IMR-90 (cell line): ENCODE results near the gene PRKCB. TPM values are rescaled to one million over a fixed set of nuclear protein-coding genes. Genes with fewer than 3 reads are reported as not detected.

Source experiments
- ATAC-seq: fragments of 200-7000 bp; cut with Tn5 transposase; 2 replicates; pipeline ENCODE4 v1.9.1; 2020; ENCODE audit warnings: low read depth, mild to moderate bottlenecking, moderate library complexity
- BruUV-seq: library from RNA; stranded (reverse); fragments of 400-500 nt; replicated peaks from 2 replicates; lab custom pipeline; 2021; lab: Mats Ljungman, UMichigan
- CTCF ChIA-PET: fragments of 300-600 bp; formaldehyde crosslinking; extraction: SDS; loops from one replicate; lab custom pipeline; 2021; ENCODE audit warnings: antibody characterized with exemption; lab: Yijun Ruan, JAX
- POLR2A ChIA-PET: fragments of 300-600 bp; sonication (Branson Sonifier 250); formaldehyde crosslinking; loops from one replicate; lab custom pipeline; 2022; ENCODE audit warnings: antibody characterized with exemption; ENCODE audit not compliant: unreplicated experiment; lab: Charles Lee
- DNase-seq: peaks from one replicate; pipeline ENCODE4 v3.0.0; 2013
- H2AFZ ChIP-seq: replicated peaks from 2 replicates; pipeline ENCODE3; 2013; ENCODE audit warnings: low read length, mild to moderate bottlenecking; ENCODE audit not compliant: poor library complexity
- H2AK5ac ChIP-seq: 2 replicates; pipeline ENCODE4 v1.6.1; 2013; ENCODE audit warnings: low read depth, low read length, inconsistent platforms
- H2AK9ac ChIP-seq: replicated peaks from 2 replicates; pipeline ENCODE3; 2013; ENCODE audit warnings: mild to moderate bottlenecking, low read depth, low read length, moderate library complexity; ENCODE audit not compliant: poor library complexity
- H2BK120ac ChIP-seq: 2 replicates; pipeline ENCODE4 v1.6.1; 2013; ENCODE audit warnings: low read depth, low read length, inconsistent platforms
- H2BK15ac ChIP-seq: 3 replicates; pipeline ENCODE4 v1.6.1; 2013; ENCODE audit warnings: low read depth, low read length, inconsistent platforms
- H2BK20ac ChIP-seq: 2 replicates; pipeline ENCODE4 v1.6.1; 2013; ENCODE audit warnings: low read depth, mild to moderate bottlenecking, inconsistent platforms, low read length, moderate library complexity
- H2BK5ac ChIP-seq: 2 replicates; pipeline ENCODE4 v1.6.1; 2013; ENCODE audit warnings: mild to moderate bottlenecking, low read depth, low read length, inconsistent platforms; ENCODE audit not compliant: poor library complexity, severe bottlenecking
- H3K14ac ChIP-seq: replicated peaks from 2 replicates; pipeline ENCODE4 v1.6.1; 2013; ENCODE audit warnings: low read depth, low read length, inconsistent platforms
- H3K18ac ChIP-seq: 2 replicates; pipeline ENCODE4 v1.6.1; 2013; ENCODE audit warnings: low read depth, low read length, control low read depth
- H3K23ac ChIP-seq: 2 replicates; pipeline ENCODE4 v1.6.1; 2013; ENCODE audit warnings: low read depth, low read length, inconsistent platforms
- H3K27ac ChIP-seq: 2 replicates; pipeline ENCODE4 v1.5.1; 2013; ENCODE audit warnings: mild to moderate bottlenecking, control low read depth, low read length; ENCODE audit not compliant: insufficient read depth
- H3K27me3 ChIP-seq: 2 replicates; pipeline ENCODE4 v1.6.1; 2013; ENCODE audit warnings: low read length; ENCODE audit not compliant: control insufficient read depth, insufficient read depth
- H3K36me3 ChIP-seq: 2 replicates; pipeline ENCODE4 v1.6.1; 2013; ENCODE audit warnings: low read length, mixed read lengths; ENCODE audit not compliant: control insufficient read depth, insufficient read depth
- H3K4ac ChIP-seq: 2 replicates; pipeline ENCODE4 v1.6.1; 2013; ENCODE audit warnings: low read depth, low read length, inconsistent platforms
- H3K4me1 ChIP-seq: 2 replicates; pipeline ENCODE4 v1.6.1; 2013; ENCODE audit warnings: low read length, mixed read lengths; ENCODE audit not compliant: control insufficient read depth, insufficient read depth
- H3K4me2 ChIP-seq: 2 replicates; pipeline ENCODE4 v1.6.1; 2013; ENCODE audit warnings: low read depth, mild to moderate bottlenecking, control low read depth, low read length, moderate library complexity
- H3K4me3 ChIP-seq: 2 replicates; pipeline ENCODE4 v1.5.1; 2013; ENCODE audit warnings: low read depth, mild to moderate bottlenecking, control low read depth, low read length, moderate library complexity; ENCODE audit not compliant: insufficient read depth
- H3K56ac ChIP-seq: 2 replicates; pipeline ENCODE4 v1.6.1; 2013; ENCODE audit warnings: low read length, inconsistent platforms; ENCODE audit not compliant: insufficient read depth; ENCODE audit errors: extremely low read depth
- H3K79me1 ChIP-seq, 2 experiments: 2 replicates each; pipeline ENCODE4 v1.6.1; 2013; ENCODE audit warnings: low read length in 2 of 2, inconsistent platforms in 1 of 2, low read depth in 1 of 2
- H3K9ac ChIP-seq: 2 replicates; pipeline ENCODE4 v1.6.1; 2013; ENCODE audit warnings: low read depth, low read length, control low read depth
- H3K9me1 ChIP-seq: 2 replicates; pipeline ENCODE4 v1.6.1; 2013; ENCODE audit warnings: low read length, inconsistent platforms; ENCODE audit not compliant: insufficient read depth
- H3K9me3 ChIP-seq: 2 replicates; pipeline ENCODE4 v1.6.1; 2013; ENCODE audit warnings: low read length; ENCODE audit not compliant: control insufficient read depth, insufficient read depth
- H4K20me1 ChIP-seq: 2 replicates; pipeline ENCODE4 v1.6.1; 2013; ENCODE audit warnings: low read length, inconsistent platforms; ENCODE audit not compliant: insufficient read depth
- H4K5ac ChIP-seq: 2 replicates; pipeline ENCODE4 v1.6.1; 2013; ENCODE audit warnings: mild to moderate bottlenecking, low read depth, low read length, control low read depth
- H4K8ac ChIP-seq, 2 experiments: 2 replicates each; pipeline ENCODE4 v1.6.1; 2013; ENCODE audit warnings: low read depth in 2 of 2, low read length in 2 of 2, control low read depth in 1 of 2, inconsistent platforms in 1 of 2
- H4K91ac ChIP-seq: 2 replicates; pipeline ENCODE4 v1.6.1; 2013; ENCODE audit warnings: low read depth, low read length, inconsistent platforms; ENCODE audit not compliant: insufficient read depth
- BHLHE40 ChIP-seq: fragments of 150-350 bp; IDR thresholded peaks from 2 replicates; pipeline ENCODE4 v1.6.1; 2016; ENCODE audit warnings: mild to moderate bottlenecking, low read depth, low read length
- CHD1 ChIP-seq: IDR thresholded peaks from 2 replicates; pipeline ENCODE4 v1.6.1; 2012; ENCODE audit warnings: low read depth, low read length, improper control_type of control experiment
- MAFK ChIP-seq: IDR thresholded peaks from 2 replicates; pipeline ENCODE4 v1.6.1; 2012; ENCODE audit warnings: low read depth, low read length, improper control_type of control experiment
- NFE2L2 ChIP-seq: fragments of 150-350 bp; IDR thresholded peaks from 2 replicates; pipeline ENCODE4 v1.6.1; 2016; ENCODE audit warnings: low read depth, mild to moderate bottlenecking, low read length
- POLR2A ChIP-seq: IDR thresholded peaks from 2 replicates; pipeline ENCODE4 v1.6.1; 2012; ENCODE audit warnings: mild to moderate bottlenecking, low read depth, low read length
- RAD21 ChIP-seq: IDR thresholded peaks from 2 replicates; pipeline ENCODE4 v1.6.1; 2012; ENCODE audit warnings: low read length, improper control_type of control experiment
- RFX5 ChIP-seq: IDR thresholded peaks from 2 replicates; pipeline ENCODE4 v1.8.0; 2012; ENCODE audit warnings: low read depth, mild to moderate bottlenecking, low read length, moderate library complexity
- SMC3 ChIP-seq: fragments of 150-350 bp; IDR thresholded peaks from 2 replicates; pipeline ENCODE4 v1.6.1; 2016; ENCODE audit warnings: low read depth, mild to moderate bottlenecking, antibody characterized with exemption, low read length, moderate library complexity
- WGBS, 2 experiments: methylation state at CpG; one replicate each; pipeline versions ENCODE4 v1.1.5 to v1.1.7; 2013; ENCODE audit warnings: missing lambda C conversion rate in 2 of 2; ENCODE audit not compliant: insufficient read length in 1 of 2; ENCODE audit errors: extremely low coverage in 2 of 2; 5-methylcytosine and 5-hydroxymethylcytosine counted together
- dilution Hi-C: fragments of 300-500 bp; cut with HindIII; formaldehyde crosslinking; loops from one replicate; pipeline ENCODE4 v1.14.3; 2018; ENCODE audit warnings: low sequenced_read_pairs; ENCODE audit not compliant: unreplicated experiment
- in situ Hi-C: fragments of 300-500 bp; cut with MboI; formaldehyde crosslinking; loops from 3 replicates; pipeline ENCODE4 v1.14.3; 2019; ENCODE audit warnings: low sequenced_read_pairs, inconsistent platforms, mixed read lengths
- intact Hi-C: fragments of 100-400 bp; cut with micrococcal nuclease; formaldehyde crosslinking; loops from 2 replicates; pipeline ENCODE4 v1.10.0; 2022
- polyA plus RNA-seq, 3 experiments: library from polyadenylated mRNA; depleted of rRNA; stranded (reverse); fragments of >200 nt; gene quantifications; 2 replicates each; pipeline ENCODE4 v1.2.3, GENCODE V29; 2012; ENCODE audit warnings: low replicate concordance in 1 of 3
- total RNA-seq: library from RNA; depleted of rRNA; stranded (reverse); fragments of >200 nt; gene quantifications from 2 replicates; pipeline ENCODE4 v1.2.3, GENCODE V29; 2012
- TF ChIP-seq, protein P1 (sequence below): fragments of 150-350 bp; IDR thresholded peaks from 2 replicates; pipeline ENCODE4 v1.6.1; 2016; ENCODE audit warnings: low read depth, mild to moderate bottlenecking, low read length, moderate library complexity, borderline replicate concordance

PRKCB gene
- total and polyA plus RNA-seq, 2 of the 4 experiments (the other 2 are of a cell fraction), result under 0.01 TPM; not detected in 1

DNA sequence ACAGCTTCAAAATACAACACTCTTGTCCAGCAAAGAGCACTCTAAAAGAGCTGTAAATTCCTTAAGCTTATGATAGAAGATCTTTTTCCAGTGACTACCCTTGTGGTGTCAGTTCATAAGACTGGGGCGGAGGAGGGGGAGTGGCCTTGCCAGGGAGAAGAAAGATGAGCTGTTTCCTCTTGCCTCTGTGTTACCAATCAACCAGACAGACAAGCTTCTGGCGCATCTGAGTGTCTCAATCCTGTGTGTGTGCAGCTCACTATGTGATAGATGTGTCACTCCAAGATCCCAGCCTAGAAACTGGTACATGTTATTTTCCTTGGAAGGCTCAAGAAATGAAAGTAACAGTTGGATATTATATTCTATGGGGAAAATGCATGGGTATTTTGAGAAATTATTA, 253.0 kb downstream of the PRKCB start:
- Histone ChIP-seq H3K27ac (no peak overlapping the region), H3K56ac (no peak overlapping the region), H4K91ac (no peak overlapping the region), H4K20me1 (no peaks in the 10 kb centered on the region), H2BK20ac (no peak overlapping the region), H3K23ac (no peak overlapping the region), H3K4me2 (no peak overlapping the region), H3K9me1 (no peaks in the 10 kb centered on the region), H2BK120ac (no peak overlapping the region), H2BK15ac (no peak overlapping the region), H2AFZ (no peak overlapping the region), H2AK5ac (no peak overlapping the region), H4K5ac (no peak overlapping the region), H3K4me1 (no peaks in the 10 kb centered on the region), H3K4me3 (no peak overlapping the region), H3K18ac (no peak overlapping the region), H3K14ac (no peak overlapping the region), H3K79me1 (no peaks in the 10 kb centered on the region), H4K8ac (no peak overlapping the region), H3K9ac (no peak overlapping the region), H3K4ac (no peak overlapping the region), H3K27me3 (no peaks in the 10 kb centered on the region), H2BK5ac (no peak overlapping the region), H3K9me3 (0 out of 2 replicates have a peak, but pooled peaks cover 2% of the 10 kb centered on the region), H3K36me3 (no peaks in the 10 kb centered on the region), H2AK9ac (no peak overlapping the region)
- intact Hi-C loops, result no loop called here
- CTCF ChIA-PET, result interaction anchor here (0.8 kb wide), 1 partner anchor 9 kb away, joined by 3 read pairs; no protein-coding TSS in a partner anchor
- TF ChIP-seq MAFK (no peak), POLR2A (no peak), RAD21 (no peak), SMC3 (no peak), BHLHE40 (no peak), NFE2L2 (no peak), RFX5 (no peak), CHD1 (no peak)
- TF ChIP-seq, protein P1, sequence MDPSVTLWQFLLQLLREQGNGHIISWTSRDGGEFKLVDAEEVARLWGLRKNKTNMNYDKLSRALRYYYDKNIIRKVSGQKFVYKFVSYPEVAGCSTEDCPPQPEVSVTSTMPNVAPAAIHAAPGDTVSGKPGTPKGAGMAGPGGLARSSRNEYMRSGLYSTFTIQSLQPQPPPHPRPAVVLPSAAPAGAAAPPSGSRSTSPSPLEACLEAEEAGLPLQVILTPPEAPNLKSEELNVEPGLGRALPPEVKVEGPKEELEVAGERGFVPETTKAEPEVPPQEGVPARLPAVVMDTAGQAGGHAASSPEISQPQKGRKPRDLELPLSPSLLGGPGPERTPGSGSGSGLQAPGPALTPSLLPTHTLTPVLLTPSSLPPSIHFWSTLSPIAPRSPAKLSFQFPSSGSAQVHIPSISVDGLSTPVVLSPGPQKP, result no peak
- DNase-seq, result no peak
- no peak for ATAC-seq
- BruUV-seq, result no TSS peak
- WGBS, 2 experiments, result no CpG with 5 or more reads among the region's 2 CpGs
- in situ Hi-C loops, result no loop called here
- POLR2A ChIA-PET, result no interaction called here
- dilution Hi-C loops, result no loop called here
